Measurements from ENCODE around the gene ARMC2. TPM values are rescaled to one million over a fixed set of nuclear protein-coding genes. Genes with fewer than 3 reads are reported as not detected.

Gene ARMC2
- polyA plus RNA-seq, 1 of the 3 experiments (the other 2 are of a cell fraction): 2.4 TPM

GRCh38 chr6:108888052-108888451 is 39.8 kb downstream of the ARMC2 start:
- no peak for DNase-seq
- no peaks in the 10 kb centered on the region for H3F3A ChIP-seq (replicated peaks; ENCODE audit: insufficient read depth)
- H3K36me3 ChIP-seq (replicated peaks in 1 of 2; ENCODE audit: control insufficient read depth in 1 of 2, insufficient read depth in 2 of 2, low read length in 1 of 2): peaks cover 0 to 4% of the 10 kb centered on the region in 2 experiments
- POLR2A ChIA-PET: no interaction called here
- no peak overlapping the region for H2AFZ ChIP-seq (ENCODE audit: low read depth)
- H3K4me1 ChIP-seq (ENCODE audit: control insufficient read depth in 1 of 2, insufficient read depth in 2 of 2, low read depth in 1 of 2, low read length in 1 of 2): no peaks in the 10 kb centered on the region
- no peaks in the 10 kb centered on the region for H3K27me3 ChIP-seq (ENCODE audit: insufficient read depth)
- CTCF ChIA-PET: no interaction called here
- H3K9me3 ChIP-seq: no peaks in the 10 kb centered on the region
- 91% methylated on average over 6 of the region's 6 CpGs for WGBS (ENCODE audit: low lambda C conversion rate)
- no peak overlapping the region for H3K4me2 ChIP-seq
- no peaks in the 10 kb centered on the region for H3K79me2 ChIP-seq (ENCODE audit: insufficient read depth)
- H3K27ac ChIP-seq (ENCODE audit: low read depth in 2 of 2, low read length in 1 of 2): no peak overlapping the region
- H3K4me3 ChIP-seq (ENCODE audit: low read depth in 2 of 2, low read length in 1 of 2): no peak overlapping the region
- no peaks in the 10 kb centered on the region for H4K20me1 ChIP-seq (ENCODE audit: insufficient read depth)
- TF ChIP-seq NFIC (IDR thresholded peaks at IDR 0.05; ENCODE audit: borderline replicate concordance): no peak
- no peak for TF ChIP-seq GABPA (IDR thresholded peaks at IDR 0.05; ENCODE audit: low read depth)
- no peak for TF ChIP-seq TAF1 (IDR thresholded peaks at IDR 0.05; ENCODE audit: borderline replicate concordance, low read depth, low read length)
- TF ChIP-seq RFX5 (IDR thresholded peaks at IDR 0.05; ENCODE audit: low read length): no peak
- TF ChIP-seq TEAD4 (IDR thresholded peaks at IDR 0.05; ENCODE audit: borderline replicate concordance, insufficient read depth): no peak
- no peak for TF ChIP-seq EZH2phosphoT487 (IDR thresholded peaks at IDR 0.05; ENCODE audit: borderline replicate concordance, low read depth)
- TF ChIP-seq MAX (IDR thresholded peaks at IDR 0.05; ENCODE audit: low read depth): no peak
- TF ChIP-seq RXRA (IDR thresholded peaks at IDR 0.05; ENCODE audit: borderline replicate concordance, low read depth): no peak
- no peak for TF ChIP-seq CTCF (IDR thresholded peaks at IDR 0.05)
- no peak for TF ChIP-seq USF1 (IDR thresholded peaks at IDR 0.05; ENCODE audit: borderline replicate concordance, low read depth)
- TF ChIP-seq SIN3A (IDR thresholded peaks at IDR 0.05; ENCODE audit: borderline replicate concordance, low read depth, low read length): no peak
- no peak for TF ChIP-seq FOSL2 (IDR thresholded peaks at IDR 0.05; ENCODE audit: borderline replicate concordance, low read depth)
- no peak for TF ChIP-seq FOXM1 (IDR thresholded peaks at IDR 0.05; ENCODE audit: low read depth)
- no peak for TF ChIP-seq GATA2 (CRISPR knock-in tag; IDR thresholded peaks at IDR 0.05)
- H3K9ac ChIP-seq: no peak overlapping the region
- H3K9me2 ChIP-seq: no peaks in the 10 kb centered on the region

GRCh38 chr6:108888745-108889144 is 40.5 kb downstream of the ARMC2 start:
- H3F3A ChIP-seq (replicated peaks; ENCODE audit: insufficient read depth): no peaks in the 10 kb centered on the region
- H3K36me3 ChIP-seq (replicated peaks in 1 of 2; ENCODE audit: control insufficient read depth in 1 of 2, insufficient read depth in 2 of 2, low read length in 1 of 2): no peaks in the 10 kb centered on the region
- no peaks in the 10 kb centered on the region for H3K27me3 ChIP-seq (ENCODE audit: insufficient read depth)
- H3K79me2 ChIP-seq (ENCODE audit: insufficient read depth): no peaks in the 10 kb centered on the region
- H3K4me1 ChIP-seq (ENCODE audit: control insufficient read depth in 1 of 2, insufficient read depth in 2 of 2, low read depth in 1 of 2, low read length in 1 of 2): no peaks in the 10 kb centered on the region; a peak in 1 of 4 replicates
- DNase-seq: no peak
- H3K4me2 ChIP-seq: no peak overlapping the region
- H3K9me3 ChIP-seq: no peaks in the 10 kb centered on the region
- H3K27ac ChIP-seq (ENCODE audit: low read depth in 2 of 2, low read length in 1 of 2): no peak overlapping the region
- H3K9me2 ChIP-seq: no peaks in the 10 kb centered on the region
- H2AFZ ChIP-seq (ENCODE audit: low read depth): no peak overlapping the region
- POLR2A ChIA-PET: interaction anchor here (0.6 kb wide), 1 partner anchor 152 kb away, joined by 4 read pairs; no protein-coding TSS in a partner anchor
- 87% methylated on average over 2 of the region's 2 CpGs for WGBS (ENCODE audit: low lambda C conversion rate)
- H4K20me1 ChIP-seq (ENCODE audit: insufficient read depth): no peaks in the 10 kb centered on the region
- H3K4me3 ChIP-seq (ENCODE audit: low read depth in 2 of 2, low read length in 1 of 2): no peak overlapping the region
- H3K9ac ChIP-seq: no peak overlapping the region
- CTCF ChIA-PET: no interaction called here
- TF ChIP-seq MEF2A (IDR thresholded peaks at IDR 0.05; ENCODE audit: borderline replicate concordance, low read depth) (no peak), TCF12 (IDR thresholded peaks at IDR 0.05) (no peak), EZH2phosphoT487 (IDR thresholded peaks at IDR 0.05; ENCODE audit: borderline replicate concordance, low read depth) (no peak), NRF1 (IDR thresholded peaks at IDR 0.05; ENCODE audit: low read depth, low read length) (no peak), YY1 (IDR thresholded peaks at IDR 0.05; ENCODE audit: low read depth) (no peak), USF1 (IDR thresholded peaks at IDR 0.05; ENCODE audit: borderline replicate concordance, low read depth) (no peak), TAF1 (IDR thresholded peaks at IDR 0.05; ENCODE audit: borderline replicate concordance, low read depth, low read length) (no peak), REST (IDR thresholded peaks at IDR 0.05; ENCODE audit: low read depth, low read length) (no peak), IRF3 (IDR thresholded peaks at IDR 0.05; ENCODE audit: low read depth, low read length) (no peak)
